IMR-90 (cell line): Measurements from ENCODE around the gene FAIM. TPM values are rescaled to one million over a fixed set of nuclear protein-coding genes. Genes with fewer than 3 reads are reported as not detected.
A peak's percentile ranks its signal among the peaks of the same experiment; 100 is the strongest.

Source experiments
- ATAC-seq: fragments of 200-7000 bp; cut with Tn5 transposase; 2 replicates; pipeline ENCODE4 v1.9.1; 2020; ENCODE audit warnings: low read depth, mild to moderate bottlenecking, moderate library complexity
- BruUV-seq: library from RNA; stranded (reverse); fragments of 400-500 nt; replicated peaks from 2 replicates; lab custom pipeline; 2021; lab: Mats Ljungman, UMichigan
- CTCF ChIA-PET: fragments of 300-600 bp; formaldehyde crosslinking; extraction: SDS; loops from one replicate; lab custom pipeline; 2021; ENCODE audit warnings: antibody characterized with exemption; lab: Yijun Ruan, JAX
- POLR2A ChIA-PET: fragments of 300-600 bp; sonication (Branson Sonifier 250); formaldehyde crosslinking; loops from one replicate; lab custom pipeline; 2022; ENCODE audit warnings: antibody characterized with exemption; ENCODE audit not compliant: unreplicated experiment; lab: Charles Lee
- DNase-seq: peaks from one replicate; pipeline ENCODE4 v3.0.0; 2013
- H2AFZ ChIP-seq: replicated peaks from 2 replicates; pipeline ENCODE3; 2013; ENCODE audit warnings: low read length, mild to moderate bottlenecking; ENCODE audit not compliant: poor library complexity
- H2AK5ac ChIP-seq: 2 replicates; pipeline ENCODE4 v1.6.1; 2013; ENCODE audit warnings: low read depth, low read length, inconsistent platforms
- H2AK9ac ChIP-seq: replicated peaks from 2 replicates; pipeline ENCODE3; 2013; ENCODE audit warnings: mild to moderate bottlenecking, low read depth, low read length, moderate library complexity; ENCODE audit not compliant: poor library complexity
- H2BK120ac ChIP-seq: 2 replicates; pipeline ENCODE4 v1.6.1; 2013; ENCODE audit warnings: low read depth, low read length, inconsistent platforms
- H2BK15ac ChIP-seq: 3 replicates; pipeline ENCODE4 v1.6.1; 2013; ENCODE audit warnings: low read depth, low read length, inconsistent platforms
- H2BK20ac ChIP-seq: 2 replicates; pipeline ENCODE4 v1.6.1; 2013; ENCODE audit warnings: low read depth, mild to moderate bottlenecking, inconsistent platforms, low read length, moderate library complexity
- H2BK5ac ChIP-seq: 2 replicates; pipeline ENCODE4 v1.6.1; 2013; ENCODE audit warnings: mild to moderate bottlenecking, low read depth, low read length, inconsistent platforms; ENCODE audit not compliant: poor library complexity, severe bottlenecking
- H3K14ac ChIP-seq: replicated peaks from 2 replicates; pipeline ENCODE4 v1.6.1; 2013; ENCODE audit warnings: low read depth, low read length, inconsistent platforms
- H3K18ac ChIP-seq: 2 replicates; pipeline ENCODE4 v1.6.1; 2013; ENCODE audit warnings: low read depth, low read length, control low read depth
- H3K23ac ChIP-seq: 2 replicates; pipeline ENCODE4 v1.6.1; 2013; ENCODE audit warnings: low read depth, low read length, inconsistent platforms
- H3K27ac ChIP-seq: 2 replicates; pipeline ENCODE4 v1.5.1; 2013; ENCODE audit warnings: mild to moderate bottlenecking, control low read depth, low read length; ENCODE audit not compliant: insufficient read depth
- H3K27me3 ChIP-seq: 2 replicates; pipeline ENCODE4 v1.6.1; 2013; ENCODE audit warnings: low read length; ENCODE audit not compliant: control insufficient read depth, insufficient read depth
- H3K36me3 ChIP-seq: 2 replicates; pipeline ENCODE4 v1.6.1; 2013; ENCODE audit warnings: low read length, mixed read lengths; ENCODE audit not compliant: control insufficient read depth, insufficient read depth
- H3K4ac ChIP-seq: 2 replicates; pipeline ENCODE4 v1.6.1; 2013; ENCODE audit warnings: low read depth, low read length, inconsistent platforms
- H3K4me1 ChIP-seq: 2 replicates; pipeline ENCODE4 v1.6.1; 2013; ENCODE audit warnings: low read length, mixed read lengths; ENCODE audit not compliant: control insufficient read depth, insufficient read depth
- H3K4me2 ChIP-seq: 2 replicates; pipeline ENCODE4 v1.6.1; 2013; ENCODE audit warnings: low read depth, mild to moderate bottlenecking, control low read depth, low read length, moderate library complexity
- H3K4me3 ChIP-seq: 2 replicates; pipeline ENCODE4 v1.5.1; 2013; ENCODE audit warnings: low read depth, mild to moderate bottlenecking, control low read depth, low read length, moderate library complexity; ENCODE audit not compliant: insufficient read depth
- H3K56ac ChIP-seq: 2 replicates; pipeline ENCODE4 v1.6.1; 2013; ENCODE audit warnings: low read length, inconsistent platforms; ENCODE audit not compliant: insufficient read depth; ENCODE audit errors: extremely low read depth
- H3K79me1 ChIP-seq, 2 experiments: 2 replicates each; pipeline ENCODE4 v1.6.1; 2013; ENCODE audit warnings: low read length in 2 of 2, inconsistent platforms in 1 of 2, low read depth in 1 of 2
- H3K9ac ChIP-seq: 2 replicates; pipeline ENCODE4 v1.6.1; 2013; ENCODE audit warnings: low read depth, low read length, control low read depth
- H3K9me1 ChIP-seq: 2 replicates; pipeline ENCODE4 v1.6.1; 2013; ENCODE audit warnings: low read length, inconsistent platforms; ENCODE audit not compliant: insufficient read depth
- H3K9me3 ChIP-seq: 2 replicates; pipeline ENCODE4 v1.6.1; 2013; ENCODE audit warnings: low read length; ENCODE audit not compliant: control insufficient read depth, insufficient read depth
- H4K20me1 ChIP-seq: 2 replicates; pipeline ENCODE4 v1.6.1; 2013; ENCODE audit warnings: low read length, inconsistent platforms; ENCODE audit not compliant: insufficient read depth
- H4K5ac ChIP-seq: 2 replicates; pipeline ENCODE4 v1.6.1; 2013; ENCODE audit warnings: mild to moderate bottlenecking, low read depth, low read length, control low read depth
- H4K8ac ChIP-seq, 2 experiments: 2 replicates each; pipeline ENCODE4 v1.6.1; 2013; ENCODE audit warnings: low read depth in 2 of 2, low read length in 2 of 2, control low read depth in 1 of 2, inconsistent platforms in 1 of 2
- H4K91ac ChIP-seq: 2 replicates; pipeline ENCODE4 v1.6.1; 2013; ENCODE audit warnings: low read depth, low read length, inconsistent platforms; ENCODE audit not compliant: insufficient read depth
- CHD1 ChIP-seq: IDR thresholded peaks from 2 replicates; pipeline ENCODE4 v1.6.1; 2012; ENCODE audit warnings: low read depth, low read length, improper control_type of control experiment
- WGBS, 2 experiments: methylation state at CpG; one replicate each; pipeline versions ENCODE4 v1.1.5 to v1.1.7; 2013; ENCODE audit warnings: missing lambda C conversion rate in 2 of 2; ENCODE audit not compliant: insufficient read length in 1 of 2; ENCODE audit errors: extremely low coverage in 2 of 2; 5-methylcytosine and 5-hydroxymethylcytosine counted together
- dilution Hi-C: fragments of 300-500 bp; cut with HindIII; formaldehyde crosslinking; loops from one replicate; pipeline ENCODE4 v1.14.3; 2018; ENCODE audit warnings: low sequenced_read_pairs; ENCODE audit not compliant: unreplicated experiment
- in situ Hi-C: fragments of 300-500 bp; cut with MboI; formaldehyde crosslinking; loops from 3 replicates; pipeline ENCODE4 v1.14.3; 2019; ENCODE audit warnings: low sequenced_read_pairs, inconsistent platforms, mixed read lengths
- intact Hi-C: fragments of 100-400 bp; cut with micrococcal nuclease; formaldehyde crosslinking; loops from 2 replicates; pipeline ENCODE4 v1.10.0; 2022
- polyA plus RNA-seq, 3 experiments: library from polyadenylated mRNA; depleted of rRNA; stranded (reverse); fragments of >200 nt; gene quantifications; 2 replicates each; pipeline ENCODE4 v1.2.3, GENCODE V29; 2012; ENCODE audit warnings: low replicate concordance in 1 of 3
- total RNA-seq: library from RNA; depleted of rRNA; stranded (reverse); fragments of >200 nt; gene quantifications from 2 replicates; pipeline ENCODE4 v1.2.3, GENCODE V29; 2012

The FAIM gene
- total and polyA plus RNA-seq, 2 of the 4 experiments (the other 2 are of a cell fraction): 2.5 to 3.4 TPM

DNA sequence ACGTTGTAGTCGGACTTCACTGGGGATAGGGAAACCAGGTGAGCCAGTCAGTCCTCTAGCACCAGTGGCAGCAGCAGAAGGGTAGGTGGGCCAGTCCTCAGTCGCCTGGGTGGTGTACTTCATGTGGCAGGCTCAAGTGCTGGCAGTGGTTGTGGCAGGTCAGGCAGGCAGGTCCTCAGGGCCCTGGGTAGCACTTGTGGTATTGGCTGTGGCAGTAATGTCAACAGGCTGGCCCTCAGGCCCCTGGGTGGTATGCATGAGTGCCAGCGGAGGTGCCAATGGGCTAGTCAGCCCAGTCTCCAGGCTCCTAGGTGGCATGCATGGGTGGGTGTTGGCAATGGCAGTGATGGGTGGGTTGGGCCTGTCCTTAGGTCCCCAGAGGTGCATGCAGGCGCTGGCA, 40.6 kb downstream of the FAIM start:
- H3K23ac ChIP-seq: no peak overlapping the region
- in situ Hi-C loops: no loop called here
- intact Hi-C loops: no loop called here
- 100% methylated on average over 1 of the region's 5 CpGs; no CpG with 5 or more reads in 1 of the 2 experiments for WGBS, 2 experiments
- no peak overlapping the region for H2BK5ac ChIP-seq
- H3K4me3 ChIP-seq: no peak overlapping the region
- H4K20me1 ChIP-seq: no peaks in the 10 kb centered on the region
- no peak for TF ChIP-seq CHD1
- peaks cover 15% of the 10 kb centered on the region; the same call in 1 of the 2 replicates for H3K36me3 ChIP-seq
- H2BK120ac ChIP-seq: no peak overlapping the region
- H2BK20ac ChIP-seq: no peak overlapping the region
- peak overlapping the region; percentile 51 for H2AFZ ChIP-seq
- ChIA-PET POLR2A (no interaction called here), CTCF (no interaction called here)
- H3K4ac ChIP-seq: no peak overlapping the region
- H3K4me2 ChIP-seq: no peak overlapping the region
- no peaks in the 10 kb centered on the region for H3K4me1 ChIP-seq
- H2AK9ac ChIP-seq: peak overlapping the region; percentile 65
- H3K9me1 ChIP-seq: no peaks in the 10 kb centered on the region
- no peak overlapping the region for H2BK15ac ChIP-seq
- no peaks in the 10 kb centered on the region for H3K27me3 ChIP-seq
- H3K14ac ChIP-seq: no peak overlapping the region
- H3K27ac ChIP-seq: no peak overlapping the region
- no peak overlapping the region for H3K56ac ChIP-seq
- DNase-seq: no peak
- H4K91ac ChIP-seq: no peak overlapping the region
- no peak overlapping the region for H4K5ac ChIP-seq
- no peak overlapping the region for H3K18ac ChIP-seq
- no TSS peak for BruUV-seq
- no peak overlapping the region for H4K8ac ChIP-seq
- dilution Hi-C loops: no loop called here
- H3K9me3 ChIP-seq: peaks cover 11% of the 10 kb centered on the region
- no peaks in the 10 kb centered on the region for H3K79me1 ChIP-seq
- ATAC-seq: no peak
- no peak overlapping the region for H3K9ac ChIP-seq
- no peak overlapping the region for H2AK5ac ChIP-seq
